Esophagus mucosa (tissue), 1 donor: Measurements from ENCODE around the gene PIK3C2G. TPM values are rescaled to one million over a fixed set of nuclear protein-coding genes. Genes with fewer than 3 reads are reported as not detected.

Experiments used
- ATAC-seq: fragments of 200-7000 bp; cut with Tn5 transposase; one replicate; pipeline ENCODE4 v1.9.1; 2020
- total RNA-seq: library from RNA; stranded (reverse); gene quantifications from one replicate; pipeline ENCODE4 v1.2.4, GENCODE V29; 2023
- donor health status: DM: yes; HTN: yes; CAD: no.

Gene PIK3C2G
- total RNA-seq, 1 donor from 2014 or later, result 5.8 TPM

GRCh38 chr12:18275981-18276380, 14.7 kb downstream of the PIK3C2G start:
- ATAC-seq, result no peak

- no peak for ATAC-seq
Observed at GRCh38 chr12:18277196-18277595, 15.9 kb downstream of the PIK3C2G start.

- no peak for ATAC-seq
Observed at GRCh38 chr12:18280728-18281127, 19.4 kb downstream of the PIK3C2G start.

- ATAC-seq, result no peak
Observed at GRCh38 chr12:18281941-18282340, 20.6 kb downstream of the PIK3C2G start.

DNA sequence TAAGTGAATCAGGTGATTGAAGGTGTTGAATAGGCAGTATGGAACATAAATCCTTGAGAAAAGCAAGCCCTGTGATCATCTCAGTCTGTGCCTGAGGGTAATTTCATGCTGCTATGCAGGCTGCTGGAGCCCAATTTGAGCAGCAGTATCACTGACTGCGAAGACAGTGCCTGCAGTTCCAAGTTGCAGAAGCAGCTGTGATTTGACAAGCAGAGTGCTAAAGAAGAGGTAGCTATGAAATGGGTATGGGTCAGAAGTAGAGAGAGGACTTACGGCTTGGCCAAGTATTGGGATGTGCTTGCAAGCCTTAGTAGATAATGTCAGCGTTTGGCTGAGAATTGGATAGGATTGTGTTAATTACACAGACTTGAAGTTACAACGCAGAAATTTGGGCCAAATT, 22.5 kb downstream of the PIK3C2G start:
- peak; percentile 55 for ATAC-seq

GRCh38 chr12:18284386-18284785, 23.1 kb downstream of the PIK3C2G start:
- ATAC-seq, result no peak

- ATAC-seq, result no peak
Observed at GRCh38 chr12:18285161-18285560, 23.8 kb downstream of the PIK3C2G start.

- no peak for ATAC-seq
Observed at GRCh38 chr12:18290386-18290785, 29.1 kb downstream of the PIK3C2G start.

GRCh38 chr12:18294889-18295288, 33.6 kb downstream of the PIK3C2G start:
- ATAC-seq, result no peak

DNA sequence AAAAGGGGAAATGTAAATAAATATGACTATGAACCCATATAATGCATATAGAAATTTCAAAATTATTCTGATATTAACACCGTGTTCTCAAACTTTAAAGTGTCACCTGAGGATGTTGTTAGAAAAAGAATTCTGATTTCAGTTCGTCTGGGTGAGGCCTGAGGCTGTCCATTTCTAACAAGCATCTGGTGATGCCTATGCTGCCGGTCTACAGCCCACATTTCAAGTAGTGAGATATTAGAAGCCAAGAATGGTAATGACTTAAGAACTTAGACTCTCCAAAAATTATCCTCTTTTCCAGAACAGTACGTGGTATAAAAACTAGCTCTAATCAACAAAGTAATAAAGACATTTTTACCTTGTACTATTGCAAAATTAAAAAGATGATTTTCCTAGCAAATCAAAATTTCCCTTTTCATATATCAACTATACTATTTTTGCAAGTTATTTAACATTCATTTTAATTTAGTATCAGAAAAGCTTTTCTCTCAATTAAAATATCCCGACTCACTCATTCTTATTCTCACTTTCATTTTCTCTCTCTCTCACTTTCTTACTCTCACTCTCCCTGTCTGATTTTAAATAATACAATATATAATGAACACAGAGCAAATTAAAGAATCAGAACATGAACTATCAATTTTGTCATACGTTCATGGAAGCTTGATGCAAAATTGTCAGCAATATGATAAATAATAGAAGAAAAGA, 35.0 kb downstream of the PIK3C2G start:
- peak; percentile 22 for ATAC-seq

GRCh38 chr12:18296909-18297280, 35.6 kb downstream of the PIK3C2G start:
- no peak for ATAC-seq

DNA sequence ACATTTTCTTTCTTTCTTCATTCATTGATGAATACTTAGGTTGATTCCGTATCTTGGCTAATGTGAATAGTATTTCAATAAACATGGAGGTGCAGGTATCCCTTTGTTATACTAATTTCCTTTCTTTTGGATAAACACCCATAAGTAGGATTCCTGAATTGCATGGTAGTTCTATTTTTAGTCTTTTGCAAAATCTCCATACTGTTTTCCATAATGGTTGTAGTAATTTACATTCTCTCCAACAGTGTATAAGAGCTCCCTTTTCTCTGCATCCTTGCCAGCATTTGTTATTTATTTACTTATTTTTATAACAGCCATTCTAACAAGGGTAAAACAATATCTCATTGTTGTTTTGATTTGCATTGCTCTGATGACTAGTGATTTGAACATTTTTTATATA, 36.6 kb downstream of the PIK3C2G start:
- ATAC-seq, result no peak

DNA sequence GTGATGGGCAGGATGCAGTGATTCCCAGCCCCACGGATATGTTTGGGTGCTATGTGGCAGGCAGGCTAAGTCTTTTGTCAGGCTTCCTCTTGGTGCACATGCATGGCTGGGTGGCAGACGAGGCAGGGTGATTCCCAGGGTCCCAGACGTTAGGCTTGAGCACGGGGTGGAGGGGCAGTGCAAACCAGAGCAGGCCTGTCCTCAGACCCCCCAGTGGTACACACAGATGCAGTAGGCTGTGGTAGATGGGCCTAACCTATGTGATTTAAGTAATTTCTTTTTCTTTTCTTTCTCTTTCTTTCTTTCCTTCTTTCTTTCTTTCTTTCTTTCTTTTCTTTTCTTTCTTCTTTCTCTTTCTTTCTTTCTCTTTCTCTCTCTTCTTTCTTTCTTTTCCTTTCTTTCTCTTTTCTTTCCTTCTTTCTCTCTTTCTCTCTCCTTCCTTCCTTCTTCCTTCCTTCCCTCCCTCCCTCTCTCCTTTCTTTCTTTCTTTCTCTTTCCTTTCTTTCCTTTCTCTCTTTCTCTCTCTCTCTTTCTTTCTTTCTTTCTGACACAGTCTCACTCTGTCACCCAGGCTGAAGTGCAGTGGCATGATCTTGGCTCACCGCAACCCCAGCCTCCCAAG, 41.6 kb downstream of the PIK3C2G start:
- ATAC-seq, result no peak

DNA sequence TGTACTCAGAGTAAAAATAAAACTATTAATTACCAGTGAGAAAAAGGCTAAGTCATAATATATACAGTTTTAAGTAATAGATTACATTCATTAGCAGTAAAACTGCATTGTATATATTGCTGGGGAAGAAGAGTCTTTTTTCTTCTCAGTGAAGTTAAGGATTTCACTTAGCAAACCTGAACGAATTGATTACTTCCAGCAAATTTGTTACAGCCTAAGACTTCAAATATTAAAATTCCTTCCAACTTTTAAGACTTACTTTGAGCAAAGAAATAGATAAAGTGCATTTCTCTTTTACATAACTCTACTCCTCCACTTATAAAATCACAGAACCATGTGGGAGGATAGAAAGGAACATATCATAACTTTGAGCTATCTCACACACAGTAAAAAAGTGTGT, 43.3 kb downstream of the PIK3C2G start:
- ATAC-seq, result no peak

DNA sequence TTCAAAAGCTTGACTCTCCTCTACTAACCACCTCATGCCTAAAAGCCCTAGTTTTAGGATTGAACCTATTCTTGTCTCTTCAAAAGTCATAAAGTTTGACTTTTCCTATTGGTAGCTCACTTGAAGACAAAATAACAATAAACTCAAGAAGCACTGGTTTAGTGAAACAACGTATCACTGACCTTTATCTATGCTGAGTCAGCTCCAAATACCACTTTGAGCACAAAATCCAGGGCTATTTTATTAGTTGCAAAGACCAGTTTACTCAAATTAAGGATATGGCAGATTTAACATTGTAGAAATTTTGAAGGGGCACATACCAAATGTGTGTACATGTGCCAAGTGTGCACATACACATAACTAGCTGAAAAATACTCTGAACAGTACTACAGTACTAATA, 45.0 kb downstream of the PIK3C2G start:
- ATAC-seq, result no peak

- ATAC-seq, result no peak
Observed at GRCh38 chr12:18313306-18313705, 52.0 kb downstream of the PIK3C2G start.

DNA sequence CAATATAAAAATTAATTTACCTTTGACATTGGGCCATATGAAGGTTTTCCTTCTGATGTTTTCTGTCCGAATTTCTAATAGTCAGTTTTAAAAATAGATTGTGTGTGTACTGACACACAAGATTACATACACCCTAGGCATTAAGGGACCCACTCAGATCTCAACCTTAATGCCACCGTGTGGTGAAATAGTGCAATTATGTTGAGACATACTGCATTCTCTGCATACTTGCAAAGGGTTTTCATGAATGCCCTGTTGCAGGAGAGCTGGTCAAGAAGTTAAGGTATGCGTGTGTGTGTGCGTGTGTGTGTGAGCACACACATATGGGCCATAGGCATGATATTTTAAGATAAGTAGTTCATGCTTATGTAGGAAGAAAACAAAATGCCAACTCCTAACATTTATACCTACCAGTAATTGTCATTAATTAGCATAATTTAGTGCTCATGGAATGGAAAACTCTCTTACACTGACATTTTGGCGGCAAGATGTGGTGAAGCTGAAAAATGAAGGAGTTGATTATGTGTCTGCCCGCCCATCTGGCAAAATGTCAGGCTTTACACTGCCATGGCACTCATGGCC, 58.8 kb downstream of the PIK3C2G start:
- peak; percentile 78 for ATAC-seq

DNA sequence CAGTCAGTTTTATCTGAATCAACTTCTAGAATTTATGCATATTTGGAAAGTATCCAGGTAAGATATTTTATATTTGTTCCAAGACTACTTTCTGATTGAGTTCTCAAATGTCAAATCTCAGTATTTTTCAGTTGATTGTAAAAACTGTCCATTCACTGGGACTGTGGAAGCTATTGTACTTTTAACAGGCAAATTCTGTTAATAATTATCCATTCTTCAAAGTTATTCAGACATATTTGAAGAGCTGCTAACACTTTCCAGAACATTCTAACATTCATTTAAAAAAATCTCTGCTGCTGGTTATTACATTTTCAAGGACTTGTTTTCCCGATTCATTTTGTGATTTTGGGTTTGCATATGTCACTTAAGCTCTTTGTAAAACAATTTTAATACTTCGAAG, 59.7 kb downstream of the PIK3C2G start:
- ATAC-seq, result no peak

DNA sequence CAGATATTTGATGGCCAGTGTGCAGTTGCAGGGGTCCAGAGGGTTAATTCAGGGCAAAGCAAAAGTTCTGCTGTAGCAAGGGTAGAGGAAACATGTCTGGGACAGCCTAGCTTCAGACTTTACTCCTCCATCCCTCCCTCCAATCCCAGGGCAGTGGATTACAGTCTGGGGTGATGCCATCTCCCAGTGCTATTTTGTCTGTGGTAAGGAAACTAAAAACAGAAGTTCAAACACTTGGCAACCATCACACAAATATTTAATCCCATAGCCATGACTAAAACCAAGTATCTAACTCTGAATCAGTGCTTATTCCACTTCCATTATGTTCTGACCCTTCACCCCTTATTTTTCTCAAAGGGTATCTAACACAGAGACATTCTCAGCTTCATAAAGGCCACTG, 61.8 kb downstream of the PIK3C2G start:
- no peak for ATAC-seq

DNA sequence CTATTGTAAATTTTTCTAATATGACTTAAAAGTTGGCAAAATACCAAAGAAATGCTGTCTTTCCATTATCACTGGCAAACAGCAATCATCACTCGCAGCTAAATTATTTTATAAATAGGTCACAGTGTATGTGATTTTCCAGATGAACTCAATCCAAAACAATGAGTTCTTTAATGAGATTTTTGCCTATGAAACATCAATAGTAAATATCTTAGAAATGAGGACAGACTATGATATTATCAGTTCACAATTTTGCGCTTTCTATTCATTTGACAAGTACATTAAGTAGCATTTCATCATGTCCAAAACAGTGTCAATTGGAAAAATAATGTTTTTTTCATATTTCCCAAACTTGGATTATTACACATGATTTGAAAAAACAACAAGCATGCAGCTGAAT, 65.7 kb downstream of the PIK3C2G start:
- no peak for ATAC-seq

DNA sequence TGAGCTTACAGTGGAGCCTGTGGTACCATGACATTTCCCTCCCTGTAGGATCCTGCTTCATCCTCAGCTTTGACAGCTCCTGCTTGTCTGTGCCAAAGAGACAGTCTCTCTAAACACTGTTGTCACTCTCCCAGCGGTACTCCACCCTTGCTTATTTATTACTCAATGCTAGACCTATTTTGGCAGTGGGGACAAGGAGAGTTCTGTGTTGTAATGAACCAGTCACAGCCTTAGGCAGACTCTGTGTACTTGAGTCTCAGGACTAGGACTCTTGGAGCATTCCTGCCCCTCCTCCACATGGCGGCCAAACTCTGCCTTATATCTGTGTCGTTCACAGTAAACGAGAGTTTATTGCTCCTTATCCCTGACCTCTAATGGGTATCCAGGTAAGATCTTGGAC, 70.9 kb downstream of the PIK3C2G start:
- peak; percentile 43 for ATAC-seq

DNA sequence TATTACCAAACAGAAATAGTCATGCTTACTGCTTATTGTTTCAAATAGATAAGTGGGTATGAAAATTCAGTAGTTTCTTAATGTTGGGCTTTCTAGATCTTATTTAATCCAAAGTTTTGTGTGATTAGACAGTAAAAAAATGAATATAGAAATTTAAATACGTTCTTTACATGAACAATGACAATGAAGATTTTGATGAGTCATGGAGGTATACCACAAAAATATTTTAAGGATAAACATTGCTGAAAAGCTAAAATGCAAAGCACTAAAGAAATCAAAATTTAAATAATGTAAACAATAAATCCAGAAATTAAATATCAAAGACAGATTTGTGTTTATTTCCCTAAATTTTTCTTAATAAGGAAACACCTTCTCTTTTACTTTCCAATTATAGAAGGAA, 78.3 kb downstream of the PIK3C2G start:
- no peak for ATAC-seq

- ATAC-seq, result no peak
Observed at GRCh38 chr12:18340186-18340585, 78.9 kb downstream of the PIK3C2G start.

DNA sequence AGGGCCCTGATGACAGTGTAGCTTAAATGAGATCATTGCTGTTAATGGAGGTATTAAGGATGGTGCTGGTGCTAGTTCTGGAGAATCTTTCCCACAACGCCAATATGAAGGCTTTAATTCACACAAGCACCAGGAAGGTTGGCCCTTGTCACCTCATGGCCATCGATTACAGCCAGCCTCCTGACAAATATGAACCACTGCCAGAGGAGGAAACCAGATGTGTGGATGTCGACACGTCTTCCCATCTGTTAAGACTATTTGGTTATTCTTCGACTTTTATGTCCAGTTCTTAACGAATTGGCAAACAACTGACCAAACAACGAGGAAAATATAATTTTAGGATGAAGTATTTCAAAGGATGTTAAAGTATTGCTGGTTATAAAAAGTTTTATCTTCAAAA, 79.5 kb downstream of the PIK3C2G start:
- no peak for ATAC-seq
